ENCODE results near the gene SHC4.

SHC4 gene

GRCh38 chr15:48833526-48834239, 130.0 kb downstream of the SHC4 start:
- DNase-seq = no peak

- no peak for DNase-seq
These were observed 131.1 kb downstream of the SHC4 start for GRCh38 chr15:48832648-48833047.

GRCh38 chr15:48828906-48829305, 134.8 kb downstream of the SHC4 start:
- DNase-seq = no peak

DNA sequence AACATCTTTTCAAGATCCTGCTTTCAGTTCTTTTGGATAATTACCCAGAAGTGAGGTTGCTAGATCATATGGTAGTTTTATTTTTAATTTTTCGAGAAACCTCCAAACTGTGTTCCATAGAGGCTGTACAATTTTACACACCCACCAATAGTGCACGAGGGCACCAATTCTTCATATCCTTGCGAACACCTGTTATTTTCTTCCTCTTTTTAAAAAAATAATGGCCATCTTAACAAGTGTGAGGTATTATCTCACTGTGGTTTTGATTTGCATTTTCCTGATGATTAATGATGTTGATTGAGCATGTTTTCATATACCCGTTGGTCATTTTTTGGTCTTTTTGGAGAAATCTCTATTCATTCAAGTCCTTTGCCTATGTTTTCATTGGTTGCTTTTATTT, 135.2 kb downstream of the SHC4 start:
- DNase-seq = no peak

DNA sequence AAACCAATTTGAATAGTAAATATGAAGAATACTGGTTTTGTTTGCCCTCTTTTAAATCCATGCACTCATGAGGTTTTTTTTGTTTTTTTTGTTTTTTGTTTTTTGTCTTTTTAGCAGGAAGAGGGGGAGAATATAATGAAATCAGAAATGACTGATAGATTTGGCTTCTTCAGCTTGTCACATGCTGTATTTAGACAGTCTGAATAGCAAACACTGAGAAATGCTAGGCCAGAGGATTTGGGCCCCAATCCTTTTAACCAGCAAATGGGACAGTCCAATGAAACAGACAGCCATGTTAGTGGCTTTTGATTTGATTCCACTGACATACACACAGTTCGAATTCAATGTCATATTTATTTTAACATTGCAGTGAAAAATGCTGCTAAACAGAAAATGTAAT, 138.6 kb downstream of the SHC4 start:
- DNase-seq = no peak

- no peak for DNase-seq
These were observed 140.0 kb downstream of the SHC4 start for GRCh38 chr15:48823706-48824105.

DNA sequence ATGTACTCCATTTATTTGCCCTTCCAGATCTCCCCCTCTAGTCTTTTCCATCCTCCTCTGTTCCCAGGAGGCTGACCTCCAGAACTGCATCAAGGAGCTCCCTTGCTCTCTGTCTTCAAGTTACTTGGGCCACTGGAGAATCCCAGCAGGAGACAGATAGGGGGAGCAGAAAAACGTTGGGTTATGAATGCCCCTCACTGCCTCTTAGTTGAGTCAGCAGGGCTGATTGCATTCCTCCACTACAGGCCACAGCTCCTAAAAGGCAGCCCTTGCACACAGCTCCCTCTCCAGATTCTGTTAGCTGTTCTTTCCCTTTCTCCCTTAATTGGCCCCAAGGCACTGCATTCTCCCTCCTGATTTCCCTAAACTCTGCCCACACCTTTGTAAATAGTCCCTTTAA, 140.5 kb downstream of the SHC4 start:
- no peak for DNase-seq

GRCh38 chr15:48814286-48814685, 149.4 kb downstream of the SHC4 start:
- DNase-seq = no peak

DNA sequence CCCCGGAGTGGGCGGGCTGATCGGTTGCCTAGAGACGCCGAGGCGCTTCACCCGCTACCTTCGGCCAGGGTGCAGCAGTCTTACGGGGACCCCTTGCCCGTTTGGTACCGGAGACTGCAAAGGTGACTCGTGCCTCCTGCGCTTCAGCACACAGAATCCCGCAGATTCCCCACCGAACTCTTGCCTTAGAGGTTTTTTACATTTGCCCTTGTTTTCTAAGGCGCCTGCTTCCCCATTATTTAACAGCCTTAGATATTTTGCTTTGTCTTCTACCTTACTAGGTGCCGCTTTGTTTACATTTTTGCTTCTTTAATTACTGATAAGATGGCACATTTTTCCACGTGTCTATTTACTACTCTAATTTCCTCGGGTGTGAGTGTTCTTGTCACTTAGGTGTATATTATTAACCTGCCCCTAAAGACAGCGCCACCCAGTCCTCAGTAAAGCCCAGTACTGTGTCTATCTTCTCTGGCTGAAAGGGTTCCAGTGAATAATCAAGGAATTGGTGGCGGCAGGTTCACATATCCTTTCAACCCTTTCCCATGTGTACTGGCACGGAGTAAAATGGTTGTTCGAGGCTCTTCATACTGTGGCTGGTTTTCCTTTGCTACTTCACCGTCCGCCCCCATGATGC, 152.3 kb downstream of the SHC4 start:
- no peak for DNase-seq

- DNase-seq = peak; percentile 100
These were observed 153.1 kb downstream of the SHC4 start, which contains the start of gene CEP152 for GRCh38 chr15:48810414-48811324. Gene CEP152, minus strand, starts transcription at chr15:48811069. Its CDS starts 5,420 bp downstream, at chr15:48805649.

DNA sequence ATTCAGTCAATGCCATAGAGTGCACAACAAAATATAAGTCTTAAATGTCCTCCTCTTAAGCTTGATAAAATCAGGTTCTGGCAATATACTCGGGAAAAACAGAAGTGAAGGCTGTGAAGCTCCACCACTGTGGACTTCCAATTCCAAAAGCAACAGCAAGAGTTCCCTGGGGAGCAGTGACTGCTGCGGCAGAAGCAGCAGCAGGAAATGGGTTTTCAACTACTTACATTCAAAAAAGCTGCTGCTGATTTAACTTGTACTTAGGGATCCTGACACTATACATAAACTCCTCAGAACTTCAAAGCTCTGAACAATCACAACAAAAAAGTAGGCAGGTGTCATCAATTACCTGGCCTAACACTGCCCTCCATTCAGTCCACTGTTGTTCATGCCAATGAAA, 157.6 kb downstream of the SHC4 start:
- DNase-seq = no peak

- no peak for DNase-seq
These were observed 158.1 kb downstream of the SHC4 start for GRCh38 chr15:48805591-48805990.

- DNase-seq = no peak
These were observed 159.8 kb downstream of the SHC4 start for GRCh38 chr15:48803877-48804276.

- peak; percentile 24 for DNase-seq
These were observed 160.9 kb downstream of the SHC4 start for GRCh38 chr15:48802867-48803266.

DNA sequence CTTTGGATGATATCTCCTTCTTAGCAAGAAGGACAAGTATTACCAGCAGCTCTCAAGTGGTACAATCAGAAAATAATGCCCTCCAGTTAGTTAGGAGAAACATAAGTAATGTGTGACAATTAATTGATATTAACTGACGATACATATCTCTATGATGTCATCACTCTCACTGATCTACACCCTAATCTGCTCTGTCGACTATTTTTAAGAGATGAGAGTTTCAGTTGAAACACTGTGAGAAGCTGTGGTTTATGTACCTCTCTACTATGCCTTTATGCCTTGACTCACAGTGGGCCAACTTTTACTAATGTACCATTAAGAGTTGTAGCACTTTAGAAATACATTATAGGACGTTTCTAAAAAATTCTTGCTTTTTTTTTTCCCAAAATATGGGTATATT, 161.5 kb downstream of the SHC4 start:
- DNase-seq = no peak

GRCh38 chr15:48800811-48801455, 162.8 kb downstream of the SHC4 start:
- DNase-seq = no peak

GRCh38 chr15:48800245-48800644, 163.5 kb downstream of the SHC4 start:
- no peak for DNase-seq

- DNase-seq = no peak
These were observed 165.4 kb downstream of the SHC4 start for GRCh38 chr15:48798319-48798718.

DNA sequence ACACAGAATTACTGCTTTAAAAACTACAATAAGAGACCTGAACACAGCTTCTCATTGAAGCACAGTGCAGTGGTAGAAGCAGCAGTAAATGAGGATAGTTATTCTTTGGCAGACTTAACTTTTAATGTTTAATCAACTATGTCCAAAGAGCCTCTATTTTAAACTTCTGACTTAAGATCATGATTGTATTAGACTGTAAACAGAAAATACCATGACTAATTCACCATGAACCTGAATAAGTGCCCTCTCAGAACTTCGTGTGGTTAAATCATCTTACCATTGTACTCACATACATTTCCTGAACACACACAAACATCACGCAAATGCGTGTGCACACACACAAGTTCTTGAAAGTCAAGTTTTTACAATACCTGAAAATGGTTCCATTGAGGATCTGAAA, 166.8 kb downstream of the SHC4 start:
- no peak for DNase-seq

DNA sequence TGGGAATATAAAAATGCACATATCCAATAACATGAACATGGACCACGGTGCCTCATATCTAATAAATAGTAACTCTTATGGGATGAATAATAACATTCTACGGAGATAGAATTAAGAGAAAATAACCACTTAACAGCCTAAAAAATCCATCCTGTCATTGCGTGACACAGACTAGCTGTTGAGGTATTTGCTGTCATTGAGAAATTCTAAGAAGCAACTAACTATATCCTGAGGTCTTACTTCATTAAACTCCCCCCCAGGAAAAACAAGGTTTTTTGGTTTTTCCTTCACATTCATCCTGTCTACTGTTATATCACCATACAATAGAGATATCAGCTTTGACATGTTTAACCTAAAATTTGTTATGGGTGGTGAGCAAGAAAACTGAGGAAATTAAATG, 167.2 kb downstream of the SHC4 start:
- DNase-seq = no peak

- no peak for DNase-seq
These were observed 167.8 kb downstream of the SHC4 start for GRCh38 chr15:48795901-48796300.

GRCh38 chr15:48794697-48795134, 169.0 kb downstream of the SHC4 start:
- DNase-seq = no peak

DNA sequence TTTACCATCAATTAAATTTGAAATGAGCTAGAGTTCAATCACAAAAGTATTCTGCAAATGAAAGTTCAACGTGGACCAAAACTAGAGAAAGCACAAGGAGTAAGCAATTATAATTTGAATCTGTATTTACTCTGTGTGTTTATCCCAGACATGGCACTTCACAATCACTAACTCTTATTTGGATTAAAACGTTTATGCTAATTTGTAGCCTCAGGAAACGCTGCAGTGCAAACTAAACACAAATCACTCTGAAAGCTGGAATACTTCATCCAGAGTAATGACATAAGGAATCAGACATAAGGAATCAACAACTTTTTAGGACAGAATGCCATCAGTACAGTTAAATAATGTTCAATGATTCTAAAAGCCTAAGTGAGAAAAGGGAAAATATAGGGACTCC, 171.3 kb downstream of the SHC4 start:
- no peak for DNase-seq
